Measurements from ENCODE around the gene SEMA4A.

DNA sequence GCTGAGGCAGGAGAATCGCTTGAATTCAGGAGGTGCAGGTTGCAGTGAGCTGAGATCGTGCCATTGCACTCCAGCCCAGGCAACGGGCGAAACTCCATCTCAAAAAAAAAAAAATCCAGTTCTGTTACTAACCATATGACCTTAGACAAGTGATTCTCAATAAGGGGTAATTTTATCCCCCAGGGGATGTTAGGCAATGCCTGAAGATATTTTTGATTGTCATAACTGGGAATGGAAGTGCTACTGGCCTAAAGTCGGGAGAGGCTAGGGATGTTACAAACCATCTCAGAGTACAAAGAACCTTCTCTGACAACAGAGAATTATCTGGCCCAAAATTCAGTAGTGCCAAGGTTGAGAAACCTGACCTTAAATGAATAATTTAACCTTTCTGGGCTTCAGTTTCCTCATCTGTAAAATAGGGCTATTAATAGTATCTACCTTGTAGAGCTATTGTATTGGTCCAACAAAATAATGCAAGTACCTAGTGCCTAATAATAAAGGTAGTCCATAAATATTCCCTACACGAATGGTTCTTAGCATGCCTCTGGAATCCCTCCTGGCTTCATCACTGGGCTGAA, 44.6 kb upstream of the SEMA4A start:
- TF ChIP-seq, protein P1, sequence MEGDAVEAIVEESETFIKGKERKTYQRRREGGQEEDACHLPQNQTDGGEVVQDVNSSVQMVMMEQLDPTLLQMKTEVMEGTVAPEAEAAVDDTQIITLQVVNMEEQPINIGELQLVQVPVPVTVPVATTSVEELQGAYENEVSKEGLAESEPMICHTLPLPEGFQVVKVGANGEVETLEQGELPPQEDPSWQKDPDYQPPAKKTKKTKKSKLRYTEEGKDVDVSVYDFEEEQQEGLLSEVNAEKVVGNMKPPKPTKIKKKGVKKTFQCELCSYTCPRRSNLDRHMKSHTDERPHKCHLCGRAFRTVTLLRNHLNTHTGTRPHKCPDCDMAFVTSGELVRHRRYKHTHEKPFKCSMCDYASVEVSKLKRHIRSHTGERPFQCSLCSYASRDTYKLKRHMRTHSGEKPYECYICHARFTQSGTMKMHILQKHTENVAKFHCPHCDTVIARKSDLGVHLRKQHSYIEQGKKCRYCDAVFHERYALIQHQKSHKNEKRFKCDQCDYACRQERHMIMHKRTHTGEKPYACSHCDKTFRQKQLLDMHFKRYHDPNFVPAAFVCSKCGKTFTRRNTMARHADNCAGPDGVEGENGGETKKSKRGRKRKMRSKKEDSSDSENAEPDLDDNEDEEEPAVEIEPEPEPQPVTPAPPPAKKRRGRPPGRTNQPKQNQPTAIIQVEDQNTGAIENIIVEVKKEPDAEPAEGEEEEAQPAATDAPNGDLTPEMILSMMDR (conservative IDR thresholded peaks at IDR 0.05; ENCODE audit: low read length): no peak
- TF ChIP-seq EZH2phosphoT487 (IDR thresholded peaks at IDR 0.05; ENCODE audit: borderline replicate concordance): no peak

Data from Loucy (cell line).